WTC11 (cell line): Measurements from ENCODE around the gene SLC47A1. TPM values are rescaled to one million over a fixed set of nuclear protein-coding genes. Genes with fewer than 3 reads are reported as not detected.

Experiments
- ATAC-seq: fragments of 200-7000 bp; cut with Tn5 transposase; 2 replicates; pipeline ENCODE4 v1.10.0; 2021; ENCODE audit warnings: mild to moderate bottlenecking, moderate library complexity
- CTCF ChIA-PET: fragments of 300-600 bp; sonication (Branson Sonifier 250); formaldehyde crosslinking; loops from one replicate; lab custom pipeline; 2021; ENCODE audit warnings: antibody characterized with exemption; lab: Charles Lee
- POLR2A ChIA-PET: fragments of 350-600 bp; sonication (Branson Sonifier 250); formaldehyde crosslinking; loops from one replicate; lab custom pipeline; 2021; ENCODE audit warnings: antibody characterized with exemption; lab: Charles Lee
- DNase-seq: peaks from one replicate; pipeline ENCODE4 v3.0.0; 2021; ENCODE audit warnings: low spot score
- H3K27ac Mint-ChIP-seq: 2 replicates; pipeline ENCODE4 v1.8.0; 2021; ENCODE audit warnings: mixed read lengths
- H3K27me3 Mint-ChIP-seq: 2 replicates; pipeline ENCODE4 v1.8.0; 2021; ENCODE audit warnings: low read depth, mild to moderate bottlenecking, moderate library complexity, mixed read lengths
- H3K36me3 Mint-ChIP-seq: 2 replicates; pipeline ENCODE4 v1.8.0; 2021; ENCODE audit warnings: mixed read lengths
- H3K4me1 Mint-ChIP-seq: 2 replicates; pipeline ENCODE4 v1.8.0; 2022; ENCODE audit warnings: mixed read lengths
- H3K4me3 Mint-ChIP-seq: 2 replicates; pipeline ENCODE4 v1.8.0; 2021; ENCODE audit warnings: mild to moderate bottlenecking, moderate library complexity, mixed read lengths
- H3K9me3 Mint-ChIP-seq: 2 replicates; pipeline ENCODE4 v1.8.0; 2021; ENCODE audit warnings: mixed read lengths
- ATF3 ChIP-seq: sonication (generic); formaldehyde crosslinking; conservative IDR thresholded peaks from 2 replicates; pipeline ENCODE4 v1.8.1; 2022; ENCODE audit warnings: mild to moderate bottlenecking, missing genetic modification reagents
- ATF6 ChIP-seq: sonication (generic); formaldehyde crosslinking; IDR thresholded peaks from 2 replicates; pipeline ENCODE4 v1.8.1; 2023; ENCODE audit warnings: mild to moderate bottlenecking, missing genetic modification reagents
- CREB1 ChIP-seq: sonication (generic); formaldehyde crosslinking; IDR thresholded peaks from 2 replicates; pipeline ENCODE4 v1.8.0; 2023; ENCODE audit warnings: mild to moderate bottlenecking, missing genetic modification reagents
- CREM ChIP-seq: sonication (generic); formaldehyde crosslinking; IDR thresholded peaks from 2 replicates; pipeline ENCODE4 v1.8.1; 2022; ENCODE audit warnings: mild to moderate bottlenecking, missing genetic modification reagents, moderate library complexity
- E2F5 ChIP-seq: sonication (generic); formaldehyde crosslinking; IDR thresholded peaks from 2 replicates; pipeline ENCODE4 v1.8.1; 2022; ENCODE audit warnings: mild to moderate bottlenecking, moderate library complexity, missing genetic modification reagents
- ELF4 ChIP-seq: sonication (generic); formaldehyde crosslinking; IDR thresholded peaks from 2 replicates; pipeline ENCODE4 v1.8.1; 2022; ENCODE audit warnings: low read depth, mild to moderate bottlenecking, moderate library complexity, missing genetic modification reagents
- EMX1 ChIP-seq: fragments of 250-450 bp; sonication (Bioruptor Pico); IDR thresholded peaks from 2 replicates; pipeline ENCODE4 v1.8.0; 2021; ENCODE audit warnings: mild to moderate bottlenecking
- HMGA2 ChIP-seq: fragments of 250-450 bp; sonication (Bioruptor Pico); IDR thresholded peaks from 2 replicates; pipeline ENCODE4 v1.4.0; 2021; ENCODE audit warnings: mild to moderate bottlenecking, moderate library complexity
- HMGXB4 ChIP-seq: sonication (generic); formaldehyde crosslinking; IDR thresholded peaks from 2 replicates; pipeline ENCODE4 v1.8.1; 2023; ENCODE audit warnings: mild to moderate bottlenecking, moderate library complexity, missing genetic modification reagents
- IRF2 ChIP-seq: sonication (generic); formaldehyde crosslinking; IDR thresholded peaks from 2 replicates; pipeline ENCODE4 v1.8.0; 2022; ENCODE audit warnings: low read depth, missing genetic modification reagents, borderline replicate concordance
- JAZF1 ChIP-seq: fragments of 250-450 bp; sonication (Bioruptor Pico); IDR thresholded peaks from 2 replicates; pipeline ENCODE4 v1.9.0; 2021; ENCODE audit warnings: moderate library complexity, mild to moderate bottlenecking, inconsistent platforms
- JUN ChIP-seq: sonication (generic); formaldehyde crosslinking; IDR thresholded peaks from 2 replicates; pipeline ENCODE4 v1.8.0; 2023; ENCODE audit warnings: mild to moderate bottlenecking, missing genetic modification reagents
- OVOL2 ChIP-seq: fragments of 250-450 bp; sonication (Bioruptor Pico); IDR thresholded peaks from 2 replicates; pipeline ENCODE4 v1.9.0; 2021; ENCODE audit warnings: mild to moderate bottlenecking, borderline replicate concordance
- RORB ChIP-seq: fragments of 250-450 bp; sonication (Bioruptor Pico); IDR thresholded peaks from 2 replicates; pipeline ENCODE4 v1.9.0; 2021; ENCODE audit warnings: mild to moderate bottlenecking
- STAT6 ChIP-seq: sonication (generic); formaldehyde crosslinking; conservative IDR thresholded peaks from 2 replicates; pipeline ENCODE4 v1.8.1; 2023; ENCODE audit warnings: mild to moderate bottlenecking, low read depth, missing genetic modification reagents, moderate library complexity
- TEAD1 ChIP-seq: sonication (generic); formaldehyde crosslinking; IDR thresholded peaks from 2 replicates; pipeline ENCODE4 v1.8.0; 2022; ENCODE audit warnings: mild to moderate bottlenecking, missing genetic modification reagents
- ZBTB21 ChIP-seq: sonication (generic); formaldehyde crosslinking; IDR thresholded peaks from 2 replicates; pipeline ENCODE4 v1.8.1; 2023; ENCODE audit warnings: mild to moderate bottlenecking, missing genetic modification reagents, borderline replicate concordance
- ZNF232 ChIP-seq: sonication (generic); formaldehyde crosslinking; IDR thresholded peaks from 2 replicates; pipeline ENCODE4 v1.8.0; 2022; ENCODE audit warnings: mild to moderate bottlenecking, missing genetic modification reagents
- ZNF396 ChIP-seq: fragments of 250-450 bp; sonication (Bioruptor Pico); IDR thresholded peaks from 2 replicates; pipeline ENCODE4 v1.8.0; 2021; ENCODE audit warnings: mild to moderate bottlenecking, moderate library complexity, borderline replicate concordance
- ZSCAN18 ChIP-seq: fragments of 250-450 bp; sonication (Bioruptor Pico); IDR thresholded peaks from 2 replicates; pipeline ENCODE4 v2.1.2; 2022; ENCODE audit warnings: mild to moderate bottlenecking, moderate library complexity
- total RNA-seq: library from RNA; stranded (reverse); gene quantifications from 3 replicates; pipeline ENCODE4 v1.2.3, GENCODE V29; 2021

Gene SLC47A1
- total RNA-seq, 1 experiment from 2014 or later, result 2.5 TPM

GRCh38 chr17:19542247-19542646 is 8.6 kb downstream of the SLC47A1 start:
- Mint-ChIP-seq H3K27ac (peak overlapping the region; percentile 72; the same call in 1 of the 2 replicates), H3K36me3 (no peaks in the 10 kb centered on the region), H3K9me3 (no peaks in the 10 kb centered on the region), H3K4me1 (peaks cover 30% of the 10 kb centered on the region), H3K4me3 (no peak overlapping the region), H3K27me3 (no peaks in the 10 kb centered on the region)
- POLR2A ChIA-PET, result no interaction called here
- DNase-seq (no peak), ATAC-seq (no peak)
- no peak for TF ChIP-seq JUN
- no peak for TF ChIP-seq ATF6
- no peak for TF ChIP-seq STAT6 (CRISPR knock-in tag)
- no peak for TF ChIP-seq HMGXB4 (CRISPR knock-in tag)
- TF ChIP-seq ZNF232 (CRISPR knock-in tag), result no peak
- TF ChIP-seq CREM (CRISPR knock-in tag), result no peak
- no peak for TF ChIP-seq ZBTB21 (CRISPR knock-in tag)
- CTCF ChIA-PET, result no interaction called here

GRCh38 chr17:19544366-19544765 is 10.7 kb downstream of the SLC47A1 start:
- no peak for TF ChIP-seq OVOL2 (CRISPR knock-in tag)
- no peak for TF ChIP-seq ZSCAN18 (CRISPR knock-in tag)
- no peak for TF ChIP-seq ELF4 (CRISPR knock-in tag)
- no peak for TF ChIP-seq CREB1 (CRISPR knock-in tag)
- no peak for TF ChIP-seq ATF3 (CRISPR knock-in tag)
- no peak for TF ChIP-seq HMGA2
- TF ChIP-seq RORB (CRISPR knock-in tag), result no peak
- TF ChIP-seq JAZF1 (CRISPR knock-in tag), result no peak
- no peak for TF ChIP-seq IRF2 (CRISPR knock-in tag)
- no peak for TF ChIP-seq EMX1 (CRISPR knock-in tag)
- TF ChIP-seq TEAD1 (CRISPR knock-in tag), result no peak
- TF ChIP-seq E2F5, result no peak
- no peak for TF ChIP-seq ZNF396 (CRISPR knock-in tag)
- DNase-seq (no peak), ATAC-seq (no peak)
- CTCF ChIA-PET, result interaction anchor here (0.5 kb wide), 1 partner anchor 218 kb away, joined by 3 read pairs; no protein-coding TSS in a partner anchor
- Mint-ChIP-seq H3K36me3 (no peaks in the 10 kb centered on the region), H3K27me3 (no peaks in the 10 kb centered on the region), H3K4me3 (no peak overlapping the region), H3K4me1 (peaks cover 20% of the 10 kb centered on the region), H3K9me3 (no peaks in the 10 kb centered on the region), H3K27ac (no peak overlapping the region)
- POLR2A ChIA-PET, result no interaction called here
